ENCODE measurements around the gene LTBP1. TPM values are rescaled to one million over a fixed set of nuclear protein-coding genes. Genes with fewer than 3 reads are reported as not detected.

LTBP1 gene
- total and polyA plus RNA-seq, 2 of the 13 experiments (the other 11 are each of a cell fraction or from before 2014, with no cell fraction given) = 0.12 to 0.22 TPM

DNA sequence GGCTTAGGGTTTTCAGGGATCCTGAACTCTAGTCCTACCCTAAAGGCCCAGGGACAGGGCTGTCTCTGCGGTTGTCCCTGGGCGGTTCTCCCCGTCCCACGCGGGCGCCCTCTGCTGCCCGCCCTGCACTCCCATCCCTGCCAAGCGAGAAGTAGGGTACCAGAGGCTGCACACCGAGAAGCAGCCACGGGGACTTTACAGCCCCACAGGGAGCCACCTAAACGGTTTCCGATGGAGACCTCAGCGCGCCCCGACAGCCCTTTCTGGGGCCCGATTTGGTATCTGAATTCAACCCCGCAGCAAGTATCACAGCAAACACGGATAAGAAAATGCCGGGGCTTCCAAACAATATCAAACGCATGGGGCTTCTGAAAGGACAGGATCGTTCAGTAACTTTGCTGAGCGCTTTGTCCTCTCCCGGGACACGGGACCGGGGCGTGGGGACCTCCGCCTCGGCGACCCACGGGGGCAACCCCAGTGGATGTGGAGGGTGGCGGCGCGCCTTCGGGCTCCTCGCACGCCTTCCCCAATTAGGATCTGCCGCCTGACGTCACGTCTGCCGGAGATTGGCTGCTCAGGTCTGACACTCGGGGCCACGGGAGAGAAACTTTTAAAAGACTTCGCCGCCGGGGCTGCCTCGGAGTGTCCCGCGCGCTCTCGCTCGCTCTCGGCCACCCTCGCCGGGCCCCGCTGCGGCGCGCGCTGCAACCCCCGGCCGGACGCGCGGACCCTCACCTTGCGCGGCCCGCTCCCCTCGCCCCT lies at the start of gene LTBP1 (continued):
- no peak for TF ChIP-seq ZNF33A (CRISPR knock-in tag; IDR thresholded peaks at IDR 0.05; ENCODE audit: borderline replicate concordance)
- TF ChIP-seq, protein P1, sequence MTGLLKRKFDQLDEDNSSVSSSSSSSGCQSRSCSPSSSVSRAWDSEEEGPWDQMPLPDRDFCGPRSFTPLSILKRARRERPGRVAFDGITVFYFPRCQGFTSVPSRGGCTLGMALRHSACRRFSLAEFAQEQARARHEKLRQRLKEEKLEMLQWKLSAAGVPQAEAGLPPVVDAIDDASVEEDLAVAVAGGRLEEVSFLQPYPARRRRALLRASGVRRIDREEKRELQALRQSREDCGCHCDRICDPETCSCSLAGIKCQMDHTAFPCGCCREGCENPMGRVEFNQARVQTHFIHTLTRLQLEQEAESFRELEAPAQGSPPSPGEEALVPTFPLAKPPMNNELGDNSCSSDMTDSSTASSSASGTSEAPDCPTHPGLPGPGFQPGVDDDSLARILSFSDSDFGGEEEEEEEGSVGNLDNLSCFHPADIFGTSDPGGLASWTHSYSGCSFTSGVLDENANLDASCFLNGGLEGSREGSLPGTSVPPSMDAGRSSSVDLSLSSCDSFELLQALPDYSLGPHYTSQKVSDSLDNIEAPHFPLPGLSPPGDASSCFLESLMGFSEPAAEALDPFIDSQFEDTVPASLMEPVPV (CRISPR knock-in tag; IDR thresholded peaks at IDR 0.05) = no peak
- TF ChIP-seq, protein P2, sequence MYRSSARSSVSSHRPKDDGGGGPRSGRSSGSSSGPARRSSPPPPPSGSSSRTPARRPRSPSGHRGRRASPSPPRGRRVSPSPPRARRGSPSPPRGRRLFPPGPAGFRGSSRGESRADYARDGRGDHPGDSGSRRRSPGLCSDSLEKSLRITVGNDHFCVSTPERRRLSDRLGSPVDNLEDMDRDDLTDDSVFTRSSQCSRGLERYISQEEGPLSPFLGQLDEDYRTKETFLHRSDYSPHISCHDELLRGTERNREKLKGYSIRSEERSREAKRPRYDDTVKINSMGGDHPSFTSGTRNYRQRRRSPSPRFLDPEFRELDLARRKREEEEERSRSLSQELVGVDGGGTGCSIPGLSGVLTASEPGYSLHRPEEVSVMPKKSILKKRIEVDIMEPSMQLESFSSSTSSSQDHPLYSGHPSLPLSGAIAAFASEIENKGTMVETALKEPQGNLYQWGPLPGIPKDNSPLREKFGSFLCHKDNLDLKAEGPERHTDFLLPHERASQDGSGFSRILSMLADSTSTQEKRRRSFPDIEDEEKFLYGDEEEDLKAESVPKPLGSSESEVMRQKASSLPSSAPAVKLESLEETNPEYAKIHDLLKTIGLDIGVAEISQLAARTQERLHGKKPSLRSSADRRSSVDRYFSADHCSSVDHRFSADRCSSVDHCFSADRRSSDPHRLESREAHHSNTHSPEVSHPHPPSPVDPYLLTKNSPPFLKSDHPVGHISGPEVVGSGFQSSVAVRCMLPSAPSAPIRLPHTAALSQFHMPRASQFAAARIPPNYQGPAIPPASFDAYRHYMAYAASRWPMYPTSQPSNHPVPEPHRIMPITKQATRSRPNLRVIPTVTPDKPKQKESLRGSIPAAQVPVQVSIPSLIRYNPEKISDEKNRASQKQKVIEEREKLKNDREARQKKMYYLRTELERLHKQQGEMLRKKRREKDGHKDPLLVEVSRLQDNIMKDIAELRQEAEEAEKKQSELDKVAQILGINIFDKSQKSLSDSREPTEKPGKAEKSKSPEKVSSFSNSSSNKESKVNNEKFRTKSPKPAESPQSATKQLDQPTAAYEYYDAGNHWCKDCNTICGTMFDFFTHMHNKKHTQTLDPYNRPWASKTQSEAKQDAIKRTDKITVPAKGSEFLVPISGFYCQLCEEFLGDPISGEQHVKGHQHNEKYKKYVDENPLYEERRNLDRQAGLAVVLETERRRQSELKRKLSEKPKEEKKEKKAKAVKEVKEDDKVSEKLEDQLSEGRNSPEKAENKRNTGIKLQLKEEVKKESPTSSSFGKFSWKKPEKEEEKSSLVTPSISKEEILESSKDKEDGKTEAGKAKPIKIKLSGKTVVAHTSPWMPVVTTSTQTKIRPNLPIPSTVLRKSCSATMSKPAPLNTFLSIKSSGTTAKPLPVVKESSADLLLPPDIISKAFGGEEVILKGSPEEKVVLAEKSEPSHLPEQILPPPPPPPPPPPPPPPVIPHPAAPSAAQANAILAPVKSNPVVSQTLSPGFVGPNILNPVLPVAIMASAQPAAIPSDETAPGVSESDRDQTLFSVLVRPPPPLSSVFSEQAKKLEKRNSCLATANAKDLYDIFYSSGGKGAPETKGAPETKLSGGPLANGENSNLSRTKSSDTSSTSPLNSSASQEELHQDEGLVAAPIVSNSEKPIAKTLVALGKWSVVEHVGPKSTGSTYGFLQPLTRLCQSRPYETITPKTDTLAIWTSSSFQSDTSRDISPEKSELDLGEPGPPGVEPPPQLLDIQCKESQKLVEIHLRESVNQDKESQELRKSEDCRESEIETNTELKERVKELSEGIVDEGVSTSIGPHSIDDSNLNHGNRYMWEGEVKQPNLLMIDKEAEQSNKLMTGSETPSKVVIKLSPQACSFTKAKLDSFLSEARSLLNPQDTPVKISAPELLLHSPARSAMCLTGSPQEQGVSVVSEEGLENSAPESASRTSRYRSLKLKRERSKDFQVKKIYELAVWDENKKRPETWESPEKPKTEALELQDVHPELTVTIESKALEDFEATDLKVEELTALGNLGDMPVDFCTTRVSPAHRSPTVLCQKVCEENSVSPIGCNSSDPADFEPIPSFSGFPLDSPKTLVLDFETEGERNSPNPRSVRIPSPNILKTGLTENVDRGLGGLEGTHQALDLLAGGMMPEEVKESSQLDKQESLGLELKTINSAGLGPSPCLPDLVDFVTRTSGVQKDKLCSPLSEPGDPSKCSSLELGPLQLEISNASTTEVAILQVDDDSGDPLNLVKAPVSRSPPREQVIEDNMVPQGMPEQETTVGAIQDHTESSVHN (CRISPR knock-in tag; IDR thresholded peaks at IDR 0.05) = no peak
- TF ChIP-seq ZNF24 (IDR thresholded peaks at IDR 0.05) = no peak
- no peak for TF ChIP-seq SMAD3 (CRISPR knock-in tag; IDR thresholded peaks at IDR 0.05)
- peak; percentile 43; the same call in 1 of the 2 replicates for TF ChIP-seq ZNF501 (CRISPR knock-in tag; IDR thresholded peaks at IDR 0.05)
- TF ChIP-seq ELF1 (CRISPR knock-in tag; IDR thresholded peaks at IDR 0.05) = no peak
- TF ChIP-seq, protein P3, sequence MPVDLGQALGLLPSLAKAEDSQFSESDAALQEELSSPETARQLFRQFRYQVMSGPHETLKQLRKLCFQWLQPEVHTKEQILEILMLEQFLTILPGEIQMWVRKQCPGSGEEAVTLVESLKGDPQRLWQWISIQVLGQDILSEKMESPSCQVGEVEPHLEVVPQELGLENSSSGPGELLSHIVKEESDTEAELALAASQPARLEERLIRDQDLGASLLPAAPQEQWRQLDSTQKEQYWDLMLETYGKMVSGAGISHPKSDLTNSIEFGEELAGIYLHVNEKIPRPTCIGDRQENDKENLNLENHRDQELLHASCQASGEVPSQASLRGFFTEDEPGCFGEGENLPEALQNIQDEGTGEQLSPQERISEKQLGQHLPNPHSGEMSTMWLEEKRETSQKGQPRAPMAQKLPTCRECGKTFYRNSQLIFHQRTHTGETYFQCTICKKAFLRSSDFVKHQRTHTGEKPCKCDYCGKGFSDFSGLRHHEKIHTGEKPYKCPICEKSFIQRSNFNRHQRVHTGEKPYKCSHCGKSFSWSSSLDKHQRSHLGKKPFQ (CRISPR knock-in tag; IDR thresholded peaks at IDR 0.05; ENCODE audit: insufficient replicate concordance) = no peak
- TF ChIP-seq FOXA3 (CRISPR knock-in tag; IDR thresholded peaks at IDR 0.05) = no peak
- TF ChIP-seq NBN (conservative IDR thresholded peaks at IDR 0.05) = no peak
- no peak for TF ChIP-seq ARNT2 (CRISPR knock-in tag; IDR thresholded peaks at IDR 0.05; ENCODE audit: low read depth)
- no peak for TF ChIP-seq ZNF260 (CRISPR knock-in tag; IDR thresholded peaks at IDR 0.05; ENCODE audit: borderline replicate concordance, low read depth)
- no peak for TF ChIP-seq CCDC6 (CRISPR knock-in tag; IDR thresholded peaks at IDR 0.05)
- no peak for TF ChIP-seq HES4 (CRISPR knock-in tag; IDR thresholded peaks at IDR 0.05; ENCODE audit: borderline replicate concordance)
- 0 out of 2 replicates have a peak, but pooled peaks have one; percentile 20 for TF ChIP-seq HIVEP1 (CRISPR knock-in tag; IDR thresholded peaks at IDR 0.05)
- TF ChIP-seq, protein P4, sequence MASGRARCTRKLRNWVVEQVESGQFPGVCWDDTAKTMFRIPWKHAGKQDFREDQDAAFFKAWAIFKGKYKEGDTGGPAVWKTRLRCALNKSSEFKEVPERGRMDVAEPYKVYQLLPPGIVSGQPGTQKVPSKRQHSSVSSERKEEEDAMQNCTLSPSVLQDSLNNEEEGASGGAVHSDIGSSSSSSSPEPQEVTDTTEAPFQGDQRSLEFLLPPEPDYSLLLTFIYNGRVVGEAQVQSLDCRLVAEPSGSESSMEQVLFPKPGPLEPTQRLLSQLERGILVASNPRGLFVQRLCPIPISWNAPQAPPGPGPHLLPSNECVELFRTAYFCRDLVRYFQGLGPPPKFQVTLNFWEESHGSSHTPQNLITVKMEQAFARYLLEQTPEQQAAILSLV (CRISPR knock-in tag; IDR thresholded peaks at IDR 0.05; ENCODE audit: borderline replicate concordance) = 0 out of 2 replicates have a peak, but pooled peaks have one; percentile 35

Data from HepG2 (cell line).